ENCODE measurements around the gene AREG. TPM values are rescaled to one million over a fixed set of nuclear protein-coding genes. Genes with fewer than 3 reads are reported as not detected.

AREG gene
- total RNA-seq, 1 experiment from 2014 or later: 4.5 TPM

- no peaks in the 10 kb centered on the region for H3K9me2 ChIP-seq (ENCODE audit: insufficient read depth)
- no peak overlapping the region for H3K27ac ChIP-seq
- H3K36me3 ChIP-seq (ENCODE audit: low read depth): no peaks in the 10 kb centered on the region
- H3K79me2 ChIP-seq (ENCODE audit: low read depth): no peaks in the 10 kb centered on the region
- BruUV-seq (replicated peaks): no TSS peak
- no peak for TF ChIP-seq EZH2 (IDR thresholded peaks at IDR 0.05; ENCODE audit: low read depth)
- no peak for TF ChIP-seq CTCF (conservative IDR thresholded peaks at IDR 0.05)
- no peaks in the 10 kb centered on the region for H4K20me1 ChIP-seq (ENCODE audit: insufficient read depth)
- peaks cover 9% of the 10 kb centered on the region; the same call in 1 of the 2 replicates for H3F3A ChIP-seq (ENCODE audit: insufficient read depth, low read depth)
- intact Hi-C loops (cut with micrococcal nuclease; ENCODE audit: unreplicated experiment): no loop called here
- H2AFZ ChIP-seq: no peak overlapping the region
- H3K4me3 ChIP-seq: no peak overlapping the region
- peaks cover 16% of the 10 kb centered on the region for H3K4me1 ChIP-seq (replicated peaks; ENCODE audit: insufficient read depth)
- ChIA-PET POLR2A (ENCODE audit: unreplicated experiment) (no interaction called here), CTCF (no interaction called here)
- H3K4me2 ChIP-seq: no peak overlapping the region
- no peaks in the 10 kb centered on the region for H3K27me3 ChIP-seq (ENCODE audit: insufficient read depth, low read depth)
- no peak for DNase-seq
- H3K9me3 ChIP-seq (ENCODE audit: insufficient read depth, low read depth): no peaks in the 10 kb centered on the region
These were observed 30.3 kb downstream of the AREG start for GRCh38 chr4:74475091-74475800.

- no peaks in the 10 kb centered on the region for H3K9me3 ChIP-seq (ENCODE audit: insufficient read depth, low read depth)
- H4K20me1 ChIP-seq (ENCODE audit: insufficient read depth): no peaks in the 10 kb centered on the region
- H3K4me2 ChIP-seq: no peak overlapping the region
- H3K79me2 ChIP-seq (ENCODE audit: low read depth): no peaks in the 10 kb centered on the region
- CTCF ChIA-PET: no interaction called here
- no peak overlapping the region for H2AFZ ChIP-seq
- H3K27me3 ChIP-seq (ENCODE audit: insufficient read depth, low read depth): no peaks in the 10 kb centered on the region
- H3K4me1 ChIP-seq (replicated peaks; ENCODE audit: insufficient read depth): peaks cover 23% of the 10 kb centered on the region
- H3F3A ChIP-seq (ENCODE audit: insufficient read depth, low read depth): peaks cover 9% of the 10 kb centered on the region; the same call in 1 of the 2 replicates
- no peak overlapping the region for H3K4me3 ChIP-seq
- intact Hi-C loops (cut with micrococcal nuclease; ENCODE audit: unreplicated experiment): no loop called here
- DNase-seq: no peak
- H3K27ac ChIP-seq: no peak overlapping the region
- BruUV-seq (replicated peaks): no TSS peak
- TF ChIP-seq EZH2 (IDR thresholded peaks at IDR 0.05; ENCODE audit: low read depth): no peak
- no peak for TF ChIP-seq CTCF (conservative IDR thresholded peaks at IDR 0.05)
- no peaks in the 10 kb centered on the region for H3K9me2 ChIP-seq (ENCODE audit: insufficient read depth)
- POLR2A ChIA-PET (ENCODE audit: unreplicated experiment): no interaction called here
- no peaks in the 10 kb centered on the region for H3K36me3 ChIP-seq (ENCODE audit: low read depth)
These were observed 31.0 kb downstream of the AREG start for GRCh38 chr4:74475946-74476345.

GRCh38 chr4:74479009-74479408, 34.1 kb downstream of the AREG start:
- H3K4me3 ChIP-seq: no peak overlapping the region
- no peak for TF ChIP-seq CTCF (conservative IDR thresholded peaks at IDR 0.05)
- H2AFZ ChIP-seq: no peak overlapping the region
- no TSS peak for BruUV-seq (replicated peaks)
- no peak for DNase-seq
- no peaks in the 10 kb centered on the region for H3K79me2 ChIP-seq (ENCODE audit: low read depth)
- no peaks in the 10 kb centered on the region for H3K36me3 ChIP-seq (ENCODE audit: low read depth)
- H3K4me1 ChIP-seq (replicated peaks; ENCODE audit: insufficient read depth): peaks cover 12% of the 10 kb centered on the region
- POLR2A ChIA-PET (ENCODE audit: unreplicated experiment): no interaction called here
- H3K27ac ChIP-seq: no peak overlapping the region
- no peaks in the 10 kb centered on the region for H3K9me2 ChIP-seq (ENCODE audit: insufficient read depth)
- H3F3A ChIP-seq (ENCODE audit: insufficient read depth, low read depth): no peaks in the 10 kb centered on the region
- H3K27me3 ChIP-seq (ENCODE audit: insufficient read depth, low read depth): no peaks in the 10 kb centered on the region
- no peak overlapping the region for H3K4me2 ChIP-seq
- H3K9me3 ChIP-seq (ENCODE audit: insufficient read depth, low read depth): no peaks in the 10 kb centered on the region
- intact Hi-C loops (cut with micrococcal nuclease; ENCODE audit: unreplicated experiment): no loop called here
- no peaks in the 10 kb centered on the region for H4K20me1 ChIP-seq (ENCODE audit: insufficient read depth)
- CTCF ChIA-PET: no interaction called here
